Stimulated activated CD4-positive, alpha-beta T cell treated with anti-CD3 and anti-CD28 coated beads, Interleukin-12 subunit alpha, Interleukin-12 subunit beta, amount 100 ng/mL, for 48 hours (primary cell): ENCODE measurements around the gene MSI2.
A peak's percentile ranks its signal among the peaks of the same experiment; 100 is the strongest.

Experiments
- DNase-seq, 3 donors: peaks; one replicate each; pipeline ENCODE4 v3.0.0-alpha.2; 2020; ENCODE audit warnings: low read depth in 2 of 3, low spot score in 1 of 3

Gene MSI2

DNA sequence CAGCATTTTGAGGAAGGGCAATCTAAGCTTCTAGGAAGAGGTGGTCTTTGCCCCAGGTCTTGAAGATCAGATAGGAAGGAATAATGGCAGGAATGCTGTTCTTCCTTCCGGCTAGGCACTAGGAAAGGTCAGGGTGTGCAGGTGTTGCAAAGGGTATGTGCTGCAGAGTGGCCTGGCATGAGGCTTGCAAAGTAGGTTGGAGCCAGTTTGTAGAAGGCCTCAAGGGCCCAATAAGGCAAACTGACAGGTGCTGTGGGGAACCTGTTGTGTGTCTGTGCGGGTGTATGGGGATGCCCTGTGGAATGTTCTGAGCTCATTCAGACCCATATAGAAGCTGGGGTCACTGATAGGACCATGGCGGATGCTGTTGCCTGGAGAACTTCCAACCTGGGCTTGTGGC lies 12.7 kb downstream of the MSI2 start:
- DNase-seq, result no peak

DNA sequence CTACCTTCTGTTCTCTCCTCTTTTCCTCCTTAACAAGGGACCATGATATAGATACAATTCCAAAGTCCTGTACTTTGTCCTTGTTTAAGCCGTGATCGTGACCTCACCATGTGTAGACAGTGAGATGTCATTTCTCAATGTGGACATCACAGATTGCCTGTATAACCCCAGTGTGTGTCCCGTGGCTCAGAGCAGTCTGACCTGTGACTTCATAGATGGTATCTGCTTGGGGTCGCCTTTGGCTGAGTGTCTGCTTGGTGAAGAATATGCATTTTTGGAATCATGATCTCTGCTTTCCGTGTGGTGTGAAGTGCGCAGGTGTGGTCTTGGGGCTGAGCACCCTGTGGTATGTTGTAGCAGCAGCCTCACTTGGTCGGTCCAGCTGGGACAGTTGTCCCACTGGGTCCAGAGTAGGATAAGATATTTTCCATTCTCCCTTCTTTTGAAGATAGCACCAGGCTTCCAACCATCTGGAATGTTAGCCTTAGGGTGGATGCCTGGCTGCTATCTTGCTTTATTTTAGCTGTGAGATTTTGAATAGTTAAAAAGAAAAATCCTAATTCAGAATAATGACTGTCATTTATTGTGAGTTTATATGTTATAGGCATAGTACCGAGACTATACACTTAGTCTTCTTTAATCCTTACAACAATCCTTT lies 13.4 kb downstream of the MSI2 start:
- no peak for DNase-seq

DNA sequence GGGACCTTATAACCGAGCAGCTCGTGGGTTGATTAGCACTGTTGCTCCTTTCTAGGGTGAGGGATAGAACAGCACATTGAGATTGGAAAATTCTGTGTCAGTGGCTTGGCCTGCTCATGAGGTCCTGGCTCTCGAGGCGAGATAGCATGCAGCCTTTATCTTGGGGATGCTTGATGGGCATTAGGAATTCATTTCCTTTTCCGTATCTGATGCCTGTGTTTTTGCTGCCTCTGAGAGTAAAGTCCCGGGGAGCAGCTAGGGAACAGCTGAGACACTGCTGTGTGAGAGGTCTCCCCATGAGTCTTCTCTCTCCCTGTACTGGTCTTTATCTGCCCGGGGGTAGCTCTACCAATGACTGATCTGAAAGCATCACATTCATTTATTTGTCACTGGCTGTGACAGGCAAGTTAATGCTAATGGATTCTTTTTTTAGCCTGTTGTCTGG lies 14.5 kb downstream of the MSI2 start:
- DNase-seq, result no peak

DNA sequence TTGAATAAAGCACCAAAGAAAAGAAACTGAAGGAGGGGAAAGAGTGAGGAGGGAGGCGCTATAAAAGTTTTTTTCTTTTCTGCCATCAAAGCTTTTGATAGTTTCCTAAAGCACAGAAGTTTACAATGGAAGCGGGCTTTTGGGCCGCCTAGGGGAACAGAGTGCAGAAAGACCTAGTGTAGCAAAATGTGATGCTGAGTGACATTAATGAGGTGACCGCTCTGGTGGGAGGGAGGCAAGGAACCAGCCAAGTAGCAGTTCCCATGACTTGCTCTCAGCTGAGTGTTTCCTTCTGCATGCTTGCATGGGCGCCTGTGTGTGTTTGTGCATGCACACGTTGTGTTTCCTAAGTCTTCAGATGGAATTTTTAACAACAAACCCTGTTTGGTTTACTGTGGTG lies 15.5 kb downstream of the MSI2 start:
- DNase-seq, result no peak

DNA sequence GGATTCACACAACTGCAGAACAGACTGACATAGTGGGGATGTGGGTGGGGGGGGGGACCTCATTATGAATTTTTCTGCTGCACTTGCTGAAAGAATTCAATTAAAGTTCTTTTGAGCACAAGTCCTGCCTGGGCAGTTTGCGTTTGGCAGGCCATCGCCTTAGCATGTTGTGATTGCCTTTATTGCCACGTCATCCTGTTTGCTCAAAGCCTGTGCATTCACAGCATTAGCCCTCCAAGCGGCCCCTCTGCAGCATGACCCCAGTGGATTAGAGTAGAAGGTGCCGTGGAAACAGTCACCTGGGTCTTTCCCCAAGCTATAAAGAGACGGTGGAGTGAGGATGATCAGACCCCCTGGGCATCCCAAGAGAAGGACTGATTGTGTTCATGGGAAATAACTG lies 17.2 kb downstream of the MSI2 start:
- no peak for DNase-seq

DNA sequence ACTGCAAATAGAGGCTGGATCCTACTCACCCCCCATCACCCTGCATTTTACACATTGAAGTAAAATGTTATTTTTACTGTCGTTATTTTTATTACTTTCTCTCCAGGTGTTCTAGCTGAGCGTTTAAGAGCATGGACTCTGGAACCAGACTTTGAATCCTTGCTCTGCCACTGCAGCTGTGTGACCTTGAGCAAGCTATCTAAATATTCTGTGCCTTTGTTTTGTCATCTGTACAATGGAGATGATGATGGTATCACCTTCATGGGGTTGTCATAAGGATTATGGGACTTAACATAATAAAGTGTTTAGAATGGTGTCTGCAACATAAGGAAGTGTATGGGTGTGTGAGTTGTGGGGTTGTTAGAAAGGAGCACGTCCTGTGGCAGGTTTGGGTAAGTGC lies 17.8 kb downstream of the MSI2 start:
- DNase-seq, result no peak

DNA sequence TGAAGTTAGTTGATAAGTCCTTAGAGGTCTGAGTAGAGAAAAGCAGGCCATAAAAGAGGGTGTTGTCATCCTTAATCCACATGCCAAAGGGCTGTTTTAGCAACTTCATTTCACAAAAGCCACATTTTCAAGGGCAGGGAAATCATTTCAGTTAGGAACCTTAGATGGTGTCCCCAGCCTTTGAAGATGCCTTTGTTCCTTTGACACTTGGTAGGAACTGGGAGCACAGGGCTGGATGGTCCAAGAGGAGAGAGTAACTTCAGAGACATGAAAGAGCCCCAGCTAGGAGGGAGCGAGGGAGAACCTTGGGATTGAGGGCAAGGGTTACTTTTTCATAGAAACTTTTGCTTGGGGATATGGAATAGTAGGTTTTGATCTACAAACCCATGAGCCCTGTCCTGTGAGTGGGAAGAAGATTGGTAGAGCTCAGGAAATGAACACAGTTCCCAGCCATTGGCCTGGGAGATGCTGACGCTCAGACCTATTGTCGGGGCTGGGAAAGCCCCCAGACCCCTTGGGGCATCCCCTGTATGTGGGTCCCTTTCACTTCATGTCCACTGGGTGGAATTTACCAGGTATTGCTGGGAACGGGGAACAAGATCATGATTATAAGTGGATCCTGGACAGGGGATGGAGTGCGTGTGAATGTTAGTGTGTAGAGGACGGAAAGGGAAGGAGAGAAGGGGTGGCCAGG lies 18.9 kb downstream of the MSI2 start:
- no peak for DNase-seq

DNA sequence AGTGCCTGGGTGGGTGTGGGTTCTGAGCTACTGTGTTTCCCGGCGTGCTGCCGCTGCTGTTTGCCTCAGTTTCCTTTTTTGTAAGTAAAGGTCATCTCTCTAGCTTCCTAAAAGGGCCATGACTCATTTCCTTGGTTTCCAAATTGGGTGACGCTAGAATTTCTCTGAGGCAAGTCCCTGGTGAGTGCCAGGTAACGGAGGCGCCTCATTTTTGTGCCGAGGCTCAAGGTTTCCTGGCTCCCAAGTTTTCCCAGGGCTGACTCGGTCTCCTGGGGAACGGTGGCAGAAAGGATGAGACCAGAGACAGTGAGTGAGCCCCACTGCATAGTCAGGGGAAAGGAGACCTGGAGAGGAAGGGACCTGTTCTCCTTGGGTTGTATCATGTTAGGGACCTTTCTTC lies 20.3 kb downstream of the MSI2 start:
- DNase-seq, result no peak

DNA sequence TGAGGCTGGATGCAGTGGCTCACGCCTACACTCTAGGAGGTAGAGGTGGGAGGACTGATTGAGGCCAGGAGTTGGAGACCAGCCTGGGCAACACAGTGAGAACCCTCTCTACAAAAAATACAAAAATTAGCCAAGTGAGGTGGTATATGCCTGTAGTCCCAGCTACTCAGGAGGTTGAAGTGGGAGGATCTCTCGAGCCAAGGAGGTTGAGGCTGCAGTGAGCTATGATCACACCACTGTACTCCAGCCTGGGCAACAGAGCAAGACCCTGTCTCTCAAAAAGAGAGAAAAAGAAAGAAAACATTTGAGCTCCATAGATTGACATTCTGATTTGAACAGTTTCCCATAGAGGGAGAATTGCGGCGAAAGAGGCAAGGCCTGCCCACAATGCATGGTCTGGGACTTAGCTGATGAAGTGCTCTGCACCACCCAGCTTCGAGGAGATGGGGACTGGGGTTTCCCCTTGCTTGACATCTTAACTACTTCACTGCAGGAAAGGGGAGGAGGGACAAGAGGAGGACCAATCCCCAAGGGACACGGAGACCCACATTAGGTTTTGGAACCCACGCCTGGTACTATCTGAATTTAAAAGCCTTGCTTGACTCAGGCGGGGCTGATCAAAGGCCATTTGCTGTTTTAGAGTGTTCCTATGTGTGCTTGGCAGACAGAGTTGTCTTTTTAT lies 21.7 kb downstream of the MSI2 start:
- DNase-seq, result no peak

DNA sequence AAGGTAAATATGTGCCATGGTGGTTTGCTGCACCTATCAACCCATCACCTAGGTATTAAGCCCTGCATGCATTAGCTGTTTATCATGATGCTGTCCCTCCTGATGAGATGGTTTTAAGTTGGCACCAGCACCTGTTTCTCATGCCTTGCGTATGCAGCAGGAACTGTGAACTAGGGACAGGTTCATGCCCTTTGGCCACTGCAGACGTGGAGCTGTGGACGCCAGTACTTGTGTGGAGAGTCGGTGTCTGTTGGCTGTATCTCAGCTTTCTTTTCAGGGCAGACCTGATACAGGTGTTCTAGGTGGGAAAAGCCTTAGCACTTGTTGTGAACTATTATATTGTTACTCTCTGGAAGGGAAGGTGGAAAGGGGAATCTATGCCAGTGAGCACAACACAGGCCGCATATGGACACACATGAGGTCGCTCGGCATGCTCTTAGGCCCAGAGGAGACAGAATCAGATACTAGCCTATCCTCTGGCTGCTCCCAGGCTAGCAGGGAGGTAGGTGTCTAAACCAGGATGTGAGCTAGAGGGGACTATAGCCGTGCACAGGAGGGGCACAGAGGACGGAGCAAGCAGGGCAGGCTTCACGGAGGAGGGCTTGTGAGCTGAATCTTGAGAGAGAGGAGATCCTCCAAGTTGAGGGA lies 22.5 kb downstream of the MSI2 start:
- no peak for DNase-seq

DNA sequence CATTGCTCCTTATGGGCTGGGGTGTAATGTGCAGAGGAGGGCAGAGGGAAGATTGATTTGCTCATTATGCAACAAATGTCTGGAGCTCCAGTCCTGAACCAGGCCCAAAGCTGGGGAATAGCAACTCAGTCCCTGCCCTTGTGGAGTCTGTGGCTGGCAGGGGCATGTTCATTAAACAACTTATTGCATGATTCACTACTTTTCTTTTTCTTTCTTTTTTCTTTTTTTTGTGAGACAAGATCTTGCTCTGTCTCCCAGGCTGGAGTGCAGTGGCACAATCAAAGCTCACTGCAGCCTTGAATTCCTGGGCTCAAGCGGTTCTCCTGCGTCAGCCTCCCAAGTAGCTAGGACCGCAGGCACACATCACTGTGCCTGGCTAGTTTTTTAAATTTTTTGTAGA lies 23.1 kb downstream of the MSI2 start:
- no peak for DNase-seq

DNA sequence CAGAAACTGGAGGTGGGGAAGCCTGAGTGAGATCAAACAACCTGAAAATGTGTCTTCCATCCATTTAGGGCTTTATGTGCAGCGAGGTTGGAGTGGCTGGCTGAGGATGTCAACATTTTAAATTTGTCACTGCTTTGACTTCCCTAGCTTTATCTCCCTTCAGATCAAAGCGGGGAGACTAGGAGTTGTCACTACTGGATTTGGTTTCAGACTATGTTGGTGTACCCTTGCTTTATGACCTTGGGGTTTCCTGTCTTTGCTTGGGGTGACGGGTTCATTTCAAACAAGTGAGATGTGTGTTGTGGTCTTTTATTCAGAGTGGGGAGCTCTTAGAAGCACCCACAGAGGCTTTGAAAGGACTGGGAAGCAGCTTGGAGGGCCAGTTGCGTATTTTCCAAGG lies 25.6 kb downstream of the MSI2 start:
- no peak for DNase-seq

DNA sequence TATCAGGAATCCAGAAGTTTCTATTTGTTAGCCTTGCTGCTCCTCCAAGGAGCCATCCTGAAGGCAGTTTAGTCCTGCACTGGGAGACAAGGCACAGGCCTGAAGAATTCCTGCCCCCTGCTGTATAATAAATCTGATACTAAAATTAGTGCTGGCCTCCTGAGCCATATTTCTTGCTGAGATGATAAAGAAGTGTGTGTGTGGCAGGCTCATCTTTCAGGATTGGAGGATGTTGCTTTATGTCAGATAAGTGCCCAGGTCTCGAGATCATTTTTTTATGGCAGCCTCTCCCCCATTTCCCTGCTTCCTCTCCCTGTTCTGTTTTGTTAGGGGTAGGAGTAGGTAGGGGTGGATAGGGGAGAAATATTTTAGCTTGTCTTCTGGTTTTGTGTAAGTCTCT lies 26.0 kb downstream of the MSI2 start:
- DNase-seq, result no peak

DNA sequence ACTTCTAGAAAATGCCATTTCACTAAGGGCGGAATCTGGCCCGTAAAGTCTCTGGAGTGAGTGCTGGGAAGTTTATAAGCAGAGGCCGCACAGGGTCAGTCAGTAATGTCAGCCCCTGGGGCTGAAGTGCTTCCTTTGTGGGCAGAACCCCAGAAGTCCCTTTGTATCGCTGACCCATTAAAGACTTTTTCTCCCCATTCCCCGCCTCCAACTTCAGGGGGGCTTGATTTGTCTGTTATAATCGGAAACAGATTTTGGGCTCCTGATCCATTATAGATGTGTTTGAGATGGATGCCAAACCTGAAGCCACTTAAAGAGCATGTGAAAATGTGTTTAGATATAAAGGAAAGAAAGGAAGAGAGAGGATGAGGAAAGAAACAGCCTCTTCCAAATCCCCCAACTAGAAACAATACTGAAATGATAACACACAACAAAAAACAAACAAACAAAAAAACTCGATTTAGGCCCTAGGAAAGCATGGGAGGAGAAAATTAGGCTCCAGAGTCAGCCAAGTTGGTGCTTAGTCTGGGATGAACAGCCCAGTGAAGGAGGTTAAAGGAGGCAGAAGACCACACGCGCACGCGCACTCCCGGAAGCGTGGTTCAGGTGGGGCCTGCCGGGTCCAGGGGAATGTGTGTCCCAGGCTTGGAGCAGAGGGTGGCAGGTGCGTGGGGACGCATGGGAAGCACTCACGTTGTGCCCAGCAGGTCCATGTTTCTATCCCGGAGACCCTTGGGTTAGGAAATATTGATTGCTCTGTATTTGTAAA lies 27.1 kb downstream of the MSI2 start:
- DNase-seq, result no peak

DNA sequence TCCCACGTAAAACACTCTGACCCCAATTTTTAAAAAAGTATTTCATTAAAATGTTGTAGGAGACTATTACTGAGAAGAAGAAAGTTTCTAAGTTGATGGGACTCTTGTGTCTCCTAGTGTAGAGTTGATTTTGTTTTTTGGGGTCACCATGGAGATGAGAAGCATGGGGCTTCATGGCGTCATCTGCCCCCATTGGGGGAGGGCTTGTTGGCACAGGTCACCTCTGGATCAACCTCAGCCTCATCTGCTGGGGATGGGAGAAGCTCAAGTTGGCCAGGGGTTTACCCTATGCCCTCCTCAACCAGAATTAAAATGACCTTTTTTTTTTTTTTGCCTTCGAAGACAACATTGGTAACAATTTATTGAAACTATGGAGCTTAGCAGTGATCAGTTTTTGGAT lies 28.3 kb downstream of the MSI2 start:
- DNase-seq, result no peak

DNA sequence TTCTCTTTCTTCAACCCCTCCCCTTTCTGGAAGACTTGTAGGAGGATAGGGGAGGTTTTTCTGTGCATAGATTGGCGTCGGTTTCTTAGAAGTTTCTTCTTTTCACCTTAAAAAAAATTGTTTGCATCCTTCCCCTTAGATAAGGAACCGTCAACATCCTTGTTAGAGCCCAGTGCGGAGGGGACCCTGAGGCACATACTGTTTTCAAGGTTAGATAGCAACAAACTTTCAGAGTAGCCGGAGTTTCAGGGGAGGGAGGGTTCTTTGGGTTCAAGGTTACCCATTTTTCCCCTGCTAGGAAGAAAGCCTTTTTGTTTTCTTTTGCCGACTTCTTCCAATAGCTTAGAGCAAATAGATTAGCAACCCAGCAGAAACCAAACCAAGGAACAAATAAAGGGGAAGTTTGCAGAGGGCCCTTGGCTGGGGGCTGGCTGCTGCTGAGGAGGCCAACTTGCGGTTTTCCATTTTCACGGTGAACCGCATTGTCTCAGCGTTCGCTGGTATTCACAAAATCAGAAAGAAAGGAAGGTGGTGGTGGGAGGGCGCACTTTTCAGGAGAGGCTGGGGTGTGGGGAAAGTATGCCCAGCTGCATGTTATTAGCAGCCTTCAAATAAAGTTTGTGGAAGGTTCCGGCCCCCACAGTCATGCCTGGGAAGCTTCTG lies 28.8 kb downstream of the MSI2 start:
- DNase-seq, result peak; percentile 22 to 54 (median 37)

DNA sequence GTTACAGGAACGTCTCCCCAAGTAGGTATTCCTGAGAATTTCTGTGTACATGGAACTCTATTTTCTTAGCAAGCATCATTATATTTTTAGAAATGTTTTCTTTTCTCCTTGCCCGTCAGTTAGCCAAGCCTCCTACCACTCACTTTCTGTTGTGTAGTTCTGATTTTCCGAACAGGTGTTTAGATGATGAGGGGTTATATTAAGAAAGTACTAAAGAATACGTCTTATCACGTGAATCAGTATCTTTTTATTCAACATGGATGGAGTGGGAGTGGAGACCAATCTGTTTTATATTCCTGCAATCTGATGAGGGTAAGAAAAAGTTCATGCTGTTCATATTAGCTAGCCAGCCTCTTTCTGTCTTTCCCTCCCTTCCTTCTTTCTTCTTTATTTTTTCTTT lies 29.4 kb downstream of the MSI2 start:
- no peak for DNase-seq

DNA sequence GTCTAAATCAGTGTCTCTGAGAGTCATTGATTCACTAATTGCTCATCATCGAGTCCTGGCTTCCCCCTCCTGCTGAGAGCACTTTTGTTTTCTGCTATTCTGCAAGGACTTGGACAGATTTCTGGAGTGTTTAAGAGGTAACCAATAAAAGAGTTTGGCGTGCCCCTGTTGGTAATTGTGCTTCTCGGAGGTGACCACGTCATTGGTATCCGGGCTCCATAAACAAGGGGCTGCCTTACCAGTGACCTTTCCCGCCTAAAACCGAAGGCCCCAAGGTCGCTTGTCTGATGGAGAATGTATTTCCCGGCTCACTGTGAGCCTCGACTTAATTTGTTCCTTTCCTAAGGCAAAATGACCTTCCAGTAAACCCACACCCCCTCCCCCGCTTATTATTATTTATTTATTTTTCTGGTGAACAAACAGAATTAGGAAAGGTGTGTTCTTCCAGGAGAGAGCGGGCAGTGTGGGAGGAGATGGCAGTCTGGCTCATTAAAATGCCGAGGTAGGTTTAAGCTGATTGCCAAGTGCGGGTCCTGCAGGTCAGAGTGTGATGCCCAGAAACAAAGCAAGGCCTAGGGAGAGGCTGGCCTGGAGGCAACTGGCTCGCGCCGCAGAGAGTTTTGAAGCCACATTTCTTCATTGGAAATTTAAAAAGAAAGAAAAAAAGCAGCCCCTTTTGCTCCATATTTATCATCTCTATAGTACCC lies 30.2 kb downstream of the MSI2 start:
- DNase-seq, result no peak

DNA sequence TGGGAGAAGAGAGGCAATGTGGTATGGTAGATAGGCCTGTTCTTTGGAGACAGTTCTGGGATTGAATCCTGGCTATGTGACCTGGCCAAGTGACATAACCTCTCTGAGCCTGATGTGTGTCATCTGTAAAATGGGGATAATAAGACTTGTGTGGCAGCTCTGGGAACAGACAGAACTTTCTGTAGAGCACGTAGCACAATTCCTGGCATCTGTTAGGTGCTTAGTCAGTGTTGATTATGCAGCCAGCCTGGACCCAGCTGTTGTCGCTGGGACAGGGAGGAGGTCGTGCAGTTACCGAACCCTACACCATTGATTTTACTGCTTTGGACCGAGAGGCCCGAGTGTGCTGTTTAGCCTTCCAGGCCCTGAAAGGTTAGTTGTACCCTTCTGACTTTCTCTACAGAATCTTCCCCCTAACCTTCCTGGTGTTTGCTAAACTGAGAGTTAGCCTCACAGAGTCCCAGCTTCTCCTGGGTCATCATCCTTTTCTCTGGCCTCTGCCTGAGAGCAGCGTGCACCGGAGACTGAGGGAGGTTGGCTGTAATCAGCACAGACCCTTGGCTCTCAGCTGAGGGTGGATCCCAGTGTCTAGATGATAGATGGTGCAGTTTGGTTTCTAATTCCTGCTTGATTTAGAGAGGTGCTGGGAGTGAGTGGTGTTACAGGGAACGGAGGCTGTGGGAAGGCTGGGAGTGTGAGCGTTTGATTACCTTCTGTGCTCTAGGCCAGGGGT lies 31.9 kb downstream of the MSI2 start:
- DNase-seq, result no peak

DNA sequence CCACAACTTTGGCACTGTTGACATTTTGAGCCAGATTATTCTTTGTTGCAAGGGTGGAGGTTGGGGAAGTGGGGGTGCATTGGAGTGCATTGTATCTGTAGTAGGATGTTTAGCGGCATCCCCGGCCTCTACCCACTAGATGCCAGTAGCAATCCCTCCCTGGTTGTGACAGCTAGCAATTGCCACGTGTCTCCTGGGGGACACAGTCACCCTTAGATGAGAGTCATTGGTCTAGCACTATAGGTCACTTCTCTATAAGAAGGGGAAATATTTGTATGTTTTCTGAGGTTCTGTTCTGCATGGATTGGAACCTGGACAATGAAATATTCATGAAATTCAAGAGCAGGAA lies 32.4 kb downstream of the MSI2 start:
- no peak for DNase-seq
